NB4 (cell line): ENCODE results near the gene ITGAE.
"Not testable (repeated sequence)": the region's sequence is repeated elsewhere in the genome, so short reads cannot be mapped to it uniquely, and the experiment has no call there.

Experiments
- DNase-seq: peaks from one replicate; pipeline ENCODE4 v3.0.0; 2010; ENCODE audit warnings: low read depth
- H3K4me3 ChIP-seq: one replicate; pipeline ENCODE4 v1.5.1; 2011; ENCODE audit warnings: mild to moderate bottlenecking, low read depth, low read length, moderate library complexity
- CTCF ChIP-seq: IDR thresholded peaks from one replicate; pipeline ENCODE4 v1.5.1; 2012; ENCODE audit warnings: low read depth, low read length
- MAX ChIP-seq: IDR thresholded peaks from 2 replicates; pipeline ENCODE4 v1.6.1; 2011; ENCODE audit warnings: low read depth, low read length
- MYC ChIP-seq: IDR thresholded peaks from 2 replicates; pipeline ENCODE4 v1.6.1; 2011; ENCODE audit warnings: low read depth, low read length
- POLR2A ChIP-seq: IDR thresholded peaks from 2 replicates; pipeline ENCODE4 v1.6.1; 2011; ENCODE audit warnings: mild to moderate bottlenecking; ENCODE audit not compliant: insufficient read length; ENCODE audit errors: extremely low read depth

Gene ITGAE

GRCh38 chr17:3795390-3796102, 5.4 kb downstream of the ITGAE start:
- no peak for TF ChIP-seq CTCF
- no peak for TF ChIP-seq POLR2A
- no peak for TF ChIP-seq MAX
- TF ChIP-seq MYC, result no peak
- H3K4me3 ChIP-seq, result no peak overlapping the region
- no peak for DNase-seq

GRCh38 chr17:3794557-3795389, 6.2 kb downstream of the ITGAE start:
- TF ChIP-seq MYC, result no peak
- no peak for TF ChIP-seq POLR2A
- no peak for TF ChIP-seq MAX
- no peak for TF ChIP-seq CTCF
- no peak overlapping the region for H3K4me3 ChIP-seq
- no peak for DNase-seq

GRCh38 chr17:3794152-3794551, 6.8 kb downstream of the ITGAE start:
- not testable (repeated sequence) for DNase-seq, H3K4me3 ChIP-seq

DNA sequence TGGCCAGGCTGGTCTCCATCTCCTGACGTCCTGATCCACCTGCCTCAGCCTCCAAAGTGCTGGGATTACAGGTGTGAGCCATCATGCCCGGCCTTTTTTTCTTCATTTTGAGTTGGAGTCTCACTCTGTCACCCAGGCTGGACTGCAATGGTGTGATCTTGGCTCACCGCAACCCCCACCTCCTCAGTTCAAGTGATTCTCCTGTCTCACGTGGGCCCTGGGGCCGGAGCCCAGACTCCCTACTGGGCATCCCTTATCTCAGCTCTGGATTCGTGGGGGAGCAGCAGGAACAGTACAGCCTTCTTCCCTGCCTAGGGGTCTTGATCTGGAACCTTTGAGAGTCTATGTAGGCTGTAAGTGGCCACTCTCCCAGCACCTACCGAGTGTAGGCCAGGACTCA, 7.7 kb downstream of the ITGAE start:
- H3K4me3 ChIP-seq, DNase-seq: not testable (repeated sequence)

GRCh38 chr17:3792481-3792880, 8.5 kb downstream of the ITGAE start:
- TF ChIP-seq CTCF, result no peak
- TF ChIP-seq MYC, result no peak
- H3K4me3 ChIP-seq, result no peak overlapping the region
- no peak for DNase-seq

DNA sequence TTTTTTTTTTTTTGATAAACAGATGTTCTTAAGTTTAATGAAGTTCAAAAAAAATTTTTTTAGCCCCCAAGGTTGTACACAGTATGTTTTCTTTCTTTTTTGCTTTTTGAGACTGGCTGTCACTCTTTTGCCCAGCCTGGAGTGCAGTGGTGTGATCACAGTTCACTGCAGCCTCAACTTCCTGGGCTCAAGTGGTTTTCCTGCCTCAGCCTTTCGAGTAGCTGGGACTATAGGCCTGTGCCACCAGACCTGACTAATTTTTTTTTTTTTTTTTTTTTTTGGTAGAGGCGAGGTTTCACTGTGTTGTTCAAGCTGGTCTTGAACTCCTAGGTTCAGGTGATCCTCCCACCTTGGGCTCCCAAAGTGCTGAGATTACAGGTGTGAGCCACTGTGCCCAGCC, 12.8 kb downstream of the ITGAE start:
- no peak overlapping the region for H3K4me3 ChIP-seq
- no peak for TF ChIP-seq MYC
- TF ChIP-seq CTCF, result no peak
- no peak for TF ChIP-seq MAX
- TF ChIP-seq POLR2A, result no peak
- DNase-seq, result peak; percentile 27

GRCh38 chr17:3785323-3785722, 15.7 kb downstream of the ITGAE start:
- H3K4me3 ChIP-seq, DNase-seq: not testable (repeated sequence)
